CD14-positive monocyte (primary cell): Measurements from ENCODE around the gene FRMD6. TPM values are rescaled to one million over a fixed set of nuclear protein-coding genes. Genes with fewer than 3 reads are reported as not detected.

Experiments
- DNase-seq, 3 donors: peaks; one replicate each; pipeline ENCODE4 v3.0.0-alpha.2; 2011 to 2022
- H2AFZ ChIP-seq: 2 replicates; pipeline ENCODE4 v1.6.0; 2012; ENCODE audit warnings: mild to moderate bottlenecking, low read depth, low read length, inconsistent platforms; ENCODE audit not compliant: insufficient read depth, poor library complexity, severe bottlenecking
- H3K27ac ChIP-seq, 2 donors: 1 replicate in 1 of 2; 2 replicates in 1 of 2; pipeline ENCODE4 v1.5.1; 2012 to 2013; ENCODE audit warnings: low read length in 2 of 2, control low read depth in 1 of 2, inconsistent platforms in 1 of 2, low read depth in 1 of 2, mild to moderate bottlenecking in 1 of 2
- H3K27me3 ChIP-seq, 2 donors: one replicate each; pipeline versions ENCODE4 v1.6.0 to v1.6.1; 2011 to 2013; ENCODE audit warnings: low read length in 2 of 2; ENCODE audit not compliant: control insufficient read depth in 2 of 2, insufficient read depth in 2 of 2
- H3K36me3 ChIP-seq, 2 donors: replicated peaks in 1 of 2; 1 replicate in 1 of 2; 2 replicates in 1 of 2; pipeline versions ENCODE4 v1.5.1 to v1.6.1; 2012 to 2013; ENCODE audit warnings: low read length in 2 of 2, control low read depth in 1 of 2, inconsistent platforms in 1 of 2, mild to moderate bottlenecking in 1 of 2; ENCODE audit not compliant: insufficient read depth in 2 of 2, control insufficient read depth in 1 of 2
- H3K4me1 ChIP-seq, 2 donors: 1 replicate in 1 of 2; 2 replicates in 1 of 2; pipeline versions ENCODE4 v1.5.1 to v1.6.1; 2012 to 2013; ENCODE audit warnings: low read length in 2 of 2, control low read depth in 1 of 2, inconsistent platforms in 1 of 2, mild to moderate bottlenecking in 1 of 2, moderate library complexity in 1 of 2; ENCODE audit not compliant: insufficient read depth in 2 of 2, control insufficient read depth in 1 of 2
- H3K4me2 ChIP-seq: replicated peaks from 2 replicates; pipeline ENCODE3; 2012; ENCODE audit warnings: low read length, moderate library complexity, mild to moderate bottlenecking; ENCODE audit not compliant: poor library complexity, severe bottlenecking; ENCODE audit errors: extremely low read depth
- H3K4me3 ChIP-seq, 3 experiments: fragments of 200-600 bp in 1 of 3; sonication (generic) in 1 of 3; replicated peaks in 1 of 3; 1 replicate in 2 of 3; 2 replicates in 1 of 3; pipeline ENCODE4 v1.5.1; 2011 to 2013; ENCODE audit warnings: low read length in 3 of 3, mild to moderate bottlenecking in 3 of 3, control low read depth in 2 of 3, low read depth in 2 of 3, inconsistent platforms in 1 of 3, moderate library complexity in 1 of 3
- H3K79me2 ChIP-seq: 2 replicates; pipeline ENCODE4 v1.6.0; 2012; ENCODE audit warnings: mild to moderate bottlenecking, control low read depth, inconsistent platforms, low read length, moderate library complexity; ENCODE audit not compliant: insufficient read depth
- H3K9ac ChIP-seq: 2 replicates; pipeline ENCODE4 v1.6.0; 2017; ENCODE audit warnings: low read length, mild to moderate bottlenecking; ENCODE audit not compliant: insufficient read depth, poor library complexity, severe bottlenecking
- H3K9me3 ChIP-seq, 2 donors: replicated peaks in 1 of 2; 1 replicate in 1 of 2; 2 replicates in 1 of 2; pipeline versions ENCODE4 v1.5.1 to v1.6.1; 2012 to 2013; ENCODE audit warnings: low read length in 2 of 2, control low read depth in 1 of 2; ENCODE audit not compliant: control insufficient read depth in 1 of 2, insufficient read depth in 1 of 2
- H4K20me1 ChIP-seq: 2 replicates; pipeline ENCODE4 v1.6.0; 2012; ENCODE audit warnings: mild to moderate bottlenecking, low read length, control low read depth, moderate library complexity; ENCODE audit not compliant: insufficient read depth
- H3K27ac Mint-ChIP-seq, 7 donors: one replicate each; pipeline ENCODE4 v1.8.0; 2020; ENCODE audit warnings: mild to moderate bottlenecking in 7 of 7, mixed read lengths in 7 of 7, moderate library complexity in 6 of 7, inconsistent platforms in 2 of 7
- H3K27me3 Mint-ChIP-seq, 3 donors: one replicate each; pipeline ENCODE4 v1.8.0; 2021 to 2022; ENCODE audit warnings: low read depth in 3 of 3, mild to moderate bottlenecking in 3 of 3, mixed read lengths in 3 of 3, moderate library complexity in 3 of 3, inconsistent platforms in 1 of 3
- H3K36me3 Mint-ChIP-seq, 2 donors: one replicate each; pipeline ENCODE4 v1.8.0; 2020; ENCODE audit warnings: mixed read lengths in 2 of 2, inconsistent platforms in 1 of 2, mild to moderate bottlenecking in 1 of 2
- H3K4me1 Mint-ChIP-seq: one replicate; pipeline ENCODE4 v1.8.0; 2020; ENCODE audit warnings: mild to moderate bottlenecking, mixed read lengths
- H3K4me3 Mint-ChIP-seq, 2 donors: one replicate each; pipeline ENCODE4 v1.8.0; 2020; ENCODE audit warnings: mild to moderate bottlenecking in 2 of 2, mixed read lengths in 2 of 2, moderate library complexity in 1 of 2
- H3K9me3 Mint-ChIP-seq, 7 donors: one replicate each; pipeline ENCODE4 v1.8.0; 2020 to 2022; ENCODE audit warnings: mixed read lengths in 7 of 7, mild to moderate bottlenecking in 6 of 7, moderate library complexity in 6 of 7, inconsistent platforms in 2 of 7
- CTCF ChIP-seq: fragments of 200-600 bp; IDR thresholded peaks from one replicate; pipeline ENCODE4 v1.8.0; 2022; ENCODE audit warnings: antibody characterized with exemption, mild to moderate bottlenecking
- WGBS: methylation state at CpG from one replicate; pipeline ENCODE4 v1.1.5; 2013; ENCODE audit warnings: missing lambda C conversion rate; ENCODE audit not compliant: insufficient coverage; 5-methylcytosine and 5-hydroxymethylcytosine counted together
- intact Hi-C, 2 donors: fragments of 100-400 bp; cut with micrococcal nuclease; formaldehyde crosslinking; loops; one replicate each; pipeline versions ENCODE4 v1.15.0 to v1.15.1; 2023
- polyA plus RNA-seq, 3 donors: library from polyadenylated mRNA; depleted of rRNA in 1 of 3; unstranded in 2 of 3; stranded (reverse) in 1 of 3; fragments of 300-500 nt in 2 of 3; fragments of >200 nt in 1 of 3; fragmentation: Illumina TruSeq in 2 of 3; gene quantifications; 1 replicate in 2 of 3; 2 replicates in 1 of 3; pipeline ENCODE4 v1.2.3, GENCODE V29; 2012 to 2021

FRMD6 gene
- polyA plus RNA-seq, 3 donors = 0.12 to 0.25 (median 0.12) TPM

- Histone ChIP-seq H3K4me3 (no peak overlapping the region), H3K79me2 (no peaks in the 10 kb centered on the region), H3K9ac (no peak overlapping the region), H4K20me1 (no peaks in the 10 kb centered on the region), H3K27me3 (no peaks in the 10 kb centered on the region), H3K4me1 (no peaks in the 10 kb centered on the region), H3K27ac (no peak overlapping the region), H3K9me3 (no peaks in the 10 kb centered on the region), H3K4me2 (no peak overlapping the region), H3K36me3 (no peaks in the 10 kb centered on the region), H2AFZ (no peak overlapping the region)
- H3K4me1 Mint-ChIP-seq = no peaks in the 10 kb centered on the region
- DNase-seq = no peak
- no peaks in the 10 kb centered on the region for H3K36me3 Mint-ChIP-seq
- H3K27me3 Mint-ChIP-seq = peaks cover 0 to 3% (median 0%) of the 10 kb centered on the region in 3 donors
- 100% methylated on average over 1 of the region's 2 CpGs for WGBS
- peaks cover 0 to 2% (median 0%) of the 10 kb centered on the region in 7 donors for H3K9me3 Mint-ChIP-seq
- intact Hi-C loops = no loop called here
- H3K4me3 Mint-ChIP-seq = no peak overlapping the region
- no peak for TF ChIP-seq CTCF
- H3K27ac Mint-ChIP-seq = no peak overlapping the region
Observed at GRCh38 chr14:51668870-51669269, 17.2 kb downstream of the FRMD6 start.

GRCh38 chr14:51674294-51675002 lies 22.7 kb downstream of the FRMD6 start:
- Histone ChIP-seq H3K79me2 (no peaks in the 10 kb centered on the region), H3K4me2 (no peak overlapping the region), H4K20me1 (no peaks in the 10 kb centered on the region), H3K4me3 (no peak overlapping the region), H3K27ac (no peak overlapping the region), H3K27me3 (no peaks in the 10 kb centered on the region), H2AFZ (no peak overlapping the region), H3K36me3 (no peaks in the 10 kb centered on the region), H3K9ac (no peak overlapping the region), H3K9me3 (no peaks in the 10 kb centered on the region), H3K4me1 (no peaks in the 10 kb centered on the region)
- Mint-ChIP-seq H3K27ac (no peak overlapping the region), H3K27me3 (peaks cover 0 to 2% (median 0%) of the 10 kb centered on the region in 3 donors), H3K4me1 (no peaks in the 10 kb centered on the region), H3K36me3 (no peaks in the 10 kb centered on the region), H3K4me3 (no peak overlapping the region), H3K9me3 (peaks cover 0 to 2% (median 0%) of the 10 kb centered on the region in 7 donors)
- no peak for DNase-seq
- TF ChIP-seq CTCF = no peak
- 96% methylated on average over 4 of the region's 5 CpGs for WGBS
- intact Hi-C loops = no loop called here
